HG02970 (cell line): ENCODE measurements around the gene HIGD2A.

ENCODE experiments used
- ATAC-seq: cut with Tn5 transposase; IDR thresholded peaks from one replicate; pipeline ENCODE4 v1.9.1; 2021; ENCODE audit warnings: mild to moderate bottlenecking, moderate library complexity, moderate number of reproducible peaks; ENCODE audit not compliant: unreplicated experiment, low FRiP score

Gene HIGD2A, protein sequence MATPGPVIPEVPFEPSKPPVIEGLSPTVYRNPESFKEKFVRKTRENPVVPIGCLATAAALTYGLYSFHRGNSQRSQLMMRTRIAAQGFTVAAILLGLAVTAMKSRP

DNA sequence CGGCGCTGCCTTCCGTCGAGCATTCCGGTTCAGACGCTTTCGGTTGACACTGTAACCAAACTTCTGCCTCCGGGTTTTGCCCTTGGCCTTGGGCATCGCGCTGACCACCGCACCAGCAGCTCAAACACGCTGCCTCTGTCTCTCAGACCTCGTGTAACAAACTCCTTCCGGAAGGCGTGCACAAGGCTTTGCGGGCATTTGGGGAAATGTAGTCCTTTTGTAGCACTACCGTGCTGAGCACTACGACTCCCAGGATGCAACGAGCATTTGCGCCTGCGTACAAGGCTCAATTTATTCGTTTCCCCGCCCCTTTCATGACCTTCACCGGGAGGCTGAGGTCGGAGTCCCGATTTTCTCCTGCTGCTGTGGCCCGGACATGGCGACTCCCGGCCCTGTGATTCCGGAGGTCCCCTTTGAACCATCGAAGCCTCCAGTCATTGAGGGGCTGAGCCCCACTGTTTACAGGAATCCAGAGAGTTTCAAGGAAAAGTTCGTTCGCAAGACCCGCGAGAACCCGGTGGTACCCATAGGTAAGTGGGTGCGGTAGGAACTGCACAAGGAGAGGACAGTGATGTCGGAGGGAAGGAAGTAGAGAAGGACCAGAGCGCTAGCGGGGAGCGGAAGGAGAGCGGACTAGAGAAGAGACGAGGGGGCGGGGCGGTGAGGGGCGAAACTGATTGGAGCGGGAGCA is at the start of gene HIGD2A, which contains the start of gene NOP16:
HIGD2A (plus strand) TSS at position 308 of the 691 bp plus-strand sequence; CDS start at position 377, 69 bp downstream.
NOP16 (minus strand) TSS at position 155 of the 691 bp plus-strand sequence; CDS start at position 96, 59 bp downstream.
- peak; percentile 78 for ATAC-seq

- no peak for ATAC-seq
Measured at GRCh38 chr5:176339304-176339703, 49.2 kb upstream of the HIGD2A start.

GRCh38 chr5:176341325-176342157 is 47.0 kb upstream of the HIGD2A start:
- ATAC-seq, result no peak

GRCh38 chr5:176342158-176342483 is 46.4 kb upstream of the HIGD2A start:
- ATAC-seq, result no peak

GRCh38 chr5:176342766-176343458 is 45.6 kb upstream of the HIGD2A start:
- ATAC-seq, result no peak

- no peak for ATAC-seq
Measured at GRCh38 chr5:176350416-176350815, 38.1 kb upstream of the HIGD2A start.

- no peak for ATAC-seq
Measured at GRCh38 chr5:176352116-176352878, 36.3 kb upstream of the HIGD2A start.

DNA sequence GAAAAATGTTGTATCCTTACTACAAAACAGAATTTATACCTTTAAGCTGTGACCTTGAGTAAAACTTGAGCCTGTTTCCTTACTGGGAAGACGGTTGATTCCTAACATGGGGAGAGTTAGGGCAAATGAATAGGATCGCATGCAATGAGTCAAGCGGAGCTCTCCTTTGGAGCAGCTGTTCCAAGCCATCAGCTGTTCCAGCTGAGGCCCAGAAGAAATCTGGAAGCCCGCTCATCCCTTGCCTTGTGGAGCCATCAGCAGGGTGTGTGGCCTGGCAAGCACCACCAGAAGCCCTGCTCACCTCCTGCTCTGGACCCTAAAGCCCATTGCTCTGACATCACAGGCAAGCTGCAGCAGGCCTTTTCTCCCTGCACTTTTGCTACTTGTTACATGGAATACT is 35.0 kb upstream of the HIGD2A start:
- ATAC-seq, result no peak

GRCh38 chr5:176355400-176356178 is 33.0 kb upstream of the HIGD2A start:
- ATAC-seq, result no peak

DNA sequence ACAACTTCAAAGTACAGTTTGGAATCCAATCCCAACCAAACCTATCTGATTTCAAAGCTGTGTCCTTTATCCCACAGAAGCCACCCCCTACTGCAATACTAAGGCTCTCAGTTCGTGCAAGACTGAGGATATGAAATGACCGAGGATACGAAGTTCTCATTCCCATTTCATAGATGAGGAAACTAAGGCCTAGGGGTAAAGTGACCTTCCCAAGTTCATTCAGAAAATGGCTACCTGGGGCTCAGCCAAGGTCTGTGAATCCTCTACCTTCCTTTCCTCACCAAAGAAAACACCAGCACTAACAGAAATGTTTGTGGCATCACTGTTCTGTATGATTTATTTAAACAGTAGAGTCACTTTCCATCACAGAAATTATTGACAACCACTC is 32.4 kb upstream of the HIGD2A start:
- no peak for ATAC-seq

GRCh38 chr5:176359658-176360057 is 28.9 kb upstream of the HIGD2A start:
- ATAC-seq, result no peak

GRCh38 chr5:176360894-176361436 is 27.6 kb upstream of the HIGD2A start:
- ATAC-seq, result no peak

GRCh38 chr5:176361437-176362232 is 26.9 kb upstream of the HIGD2A start, which contains the start of gene KIAA1191:
KIAA1191 (minus strand) TSS chr5:176361764; CDS start chr5:176359508, 2,256 bp downstream.
- peak; percentile 85 for ATAC-seq

GRCh38 chr5:176362233-176362490 is 26.4 kb upstream of the HIGD2A start:
- no peak for ATAC-seq

- ATAC-seq, result no peak
Measured at GRCh38 chr5:176364765-176365350, 23.7 kb upstream of the HIGD2A start.

GRCh38 chr5:176365351-176366231 is 23.0 kb upstream of the HIGD2A start, which contains the start of gene ARL10:
ARL10 (plus strand) TSS chr5:176365487; CDS start chr5:176365564, 77 bp downstream.
- no peak for ATAC-seq
